GM23338 (cell line): ENCODE measurements around the gene SLC25A26. TPM values are rescaled to one million over a fixed set of nuclear protein-coding genes. Genes with fewer than 3 reads are reported as not detected.

ENCODE experiments used
- ATAC-seq: fragments of 200-7000 bp; cut with Tn5 transposase; 3 replicates; pipeline ENCODE4 v1.9.1; 2020
- DNase-seq: peaks from one replicate; pipeline ENCODE4 v3.0.0-alpha.2; 2015; ENCODE audit warnings: low spot score
- H2AFZ ChIP-seq: fragments of 200-600 bp; sonication (generic); 2 replicates; pipeline ENCODE4 v1.8.0; 2016; ENCODE audit warnings: antibody characterized with exemption, mild to moderate bottlenecking, moderate library complexity
- H3F3A ChIP-seq: fragments of 200-600 bp; sonication (generic); replicated peaks from 2 replicates; pipeline ENCODE4 v1.8.0; 2017; ENCODE audit warnings: antibody characterized with exemption, mixed run types, low read depth
- H3K27ac ChIP-seq: fragments of 200-600 bp; sonication (generic); 2 replicates; pipeline ENCODE4 v1.6.1; 2016; ENCODE audit warnings: low read depth
- H3K27me3 ChIP-seq: fragments of 200-600 bp; sonication (generic); 2 replicates; pipeline ENCODE4 v1.8.0; 2016; ENCODE audit warnings: mild to moderate bottlenecking, mixed run types, moderate library complexity; ENCODE audit not compliant: insufficient read depth
- H3K36me3 ChIP-seq: fragments of 200-600 bp; sonication (generic); 2 replicates; pipeline ENCODE4 v1.8.0; 2016; ENCODE audit warnings: mild to moderate bottlenecking; ENCODE audit not compliant: insufficient read depth
- H3K4me1 ChIP-seq: fragments of 200-600 bp; sonication (generic); 2 replicates; pipeline ENCODE4 v1.8.0; 2016; ENCODE audit warnings: mild to moderate bottlenecking, moderate library complexity; ENCODE audit not compliant: insufficient read depth
- H3K4me2 ChIP-seq: fragments of 200-600 bp; sonication (generic); 2 replicates; pipeline ENCODE4 v1.7.1; 2017; ENCODE audit warnings: mixed run types
- H3K4me3 ChIP-seq: fragments of 200-600 bp; sonication (generic); 2 replicates; pipeline ENCODE4 v1.6.1; 2016; ENCODE audit warnings: mixed run types
- H3K79me2 ChIP-seq: fragments of 200-600 bp; sonication (generic); replicated peaks from 2 replicates; pipeline ENCODE4 v1.8.0; 2017; ENCODE audit warnings: mild to moderate bottlenecking; ENCODE audit not compliant: insufficient read depth
- H3K9me2 ChIP-seq: fragments of 200-600 bp; sonication (generic); 2 replicates; pipeline ENCODE4 v1.8.0; 2017; ENCODE audit not compliant: insufficient read depth
- H4K20me1 ChIP-seq: fragments of 200-600 bp; sonication (generic); replicated peaks from 2 replicates; pipeline ENCODE4 v1.8.0; 2017; ENCODE audit warnings: mild to moderate bottlenecking; ENCODE audit not compliant: insufficient read depth
- H3K27ac Mint-ChIP-seq: 2 replicates; pipeline ENCODE4 v1.8.0; 2020; ENCODE audit warnings: inconsistent platforms, mild to moderate bottlenecking, moderate library complexity, mixed read lengths
- H3K27me3 Mint-ChIP-seq: 3 replicates; pipeline ENCODE4 v1.8.0; 2022; ENCODE audit warnings: low read depth, mild to moderate bottlenecking, moderate library complexity, mixed read lengths, inconsistent platforms; ENCODE audit not compliant: insufficient read depth, poor library complexity
- H3K36me3 Mint-ChIP-seq: 3 replicates; pipeline ENCODE4 v1.8.0; 2021; ENCODE audit warnings: low read depth, mild to moderate bottlenecking, inconsistent platforms, moderate library complexity, mixed read lengths
- H3K4me1 Mint-ChIP-seq: 3 replicates; pipeline ENCODE4 v1.8.0; 2020; ENCODE audit warnings: mild to moderate bottlenecking, inconsistent platforms, mixed read lengths
- H3K4me3 Mint-ChIP-seq: 3 replicates; pipeline ENCODE4 v1.8.0; 2021; ENCODE audit warnings: moderate library complexity, mild to moderate bottlenecking, inconsistent platforms, mixed read lengths
- H3K9me3 Mint-ChIP-seq: 3 replicates; pipeline ENCODE4 v1.8.0; 2020; ENCODE audit warnings: moderate library complexity, mild to moderate bottlenecking, inconsistent platforms, mixed read lengths
- CREB1 ChIP-seq: fragments of 250-450 bp; sonication (Bioruptor Pico); IDR thresholded peaks from 2 replicates; pipeline ENCODE4 v1.5.0; 2020; ENCODE audit warnings: low read depth, mild to moderate bottlenecking, moderate library complexity
- ETS1 ChIP-seq: IDR thresholded peaks from 2 replicates; pipeline ENCODE4 v1.6.1; 2016; ENCODE audit warnings: antibody characterized with exemption
- EZH2 ChIP-seq: fragments of 200-600 bp; sonication (generic); IDR thresholded peaks from one replicate; pipeline ENCODE4 v1.8.0; 2017; ENCODE audit warnings: antibody characterized with exemption, mild to moderate bottlenecking, low read depth; ENCODE audit not compliant: unreplicated experiment
- EZH2phosphoT487 ChIP-seq: fragments of 200-600 bp; sonication (generic); IDR thresholded peaks from one replicate; pipeline ENCODE4 v1.8.1; 2018; ENCODE audit warnings: antibody characterized with exemption; ENCODE audit not compliant: unreplicated experiment
- JUNB ChIP-seq: IDR thresholded peaks from one replicate; pipeline ENCODE4 v1.6.1; 2016; ENCODE audit warnings: antibody characterized with exemption; ENCODE audit not compliant: unreplicated experiment
- NANOG ChIP-seq: IDR thresholded peaks from 2 replicates; pipeline ENCODE4 v1.6.1; 2016; ENCODE audit warnings: antibody characterized with exemption, borderline replicate concordance
- POLR2AphosphoS5 ChIP-seq: IDR thresholded peaks from 2 replicates; pipeline ENCODE4 v1.6.1; 2016; ENCODE audit warnings: antibody characterized with exemption, low read depth
- REST ChIP-seq: IDR thresholded peaks from one replicate; pipeline ENCODE4 v1.6.1; 2018; ENCODE audit warnings: antibody characterized with exemption; ENCODE audit not compliant: unreplicated experiment
- STAT1 ChIP-seq: IDR thresholded peaks from one replicate; pipeline ENCODE4 v1.6.1; 2016; ENCODE audit warnings: antibody characterized with exemption; ENCODE audit not compliant: unreplicated experiment
- ZNF114 ChIP-seq: fragments of 250-450 bp; sonication (Bioruptor Pico); IDR thresholded peaks from 2 replicates; pipeline ENCODE4 v1.5.0; 2020; ENCODE audit warnings: mild to moderate bottlenecking, moderate library complexity
- ZNF331 ChIP-seq: fragments of 250-450 bp; sonication (Bioruptor Pico); IDR thresholded peaks from 2 replicates; pipeline ENCODE4 v1.5.0; 2020; ENCODE audit warnings: low read depth, mild to moderate bottlenecking, moderate library complexity
- polyA plus RNA-seq: library from polyadenylated mRNA; unstranded; fragments of >200 nt; fragmentation: Nextera tagmentation; extraction: Ambion mirVana; gene quantifications from 2 replicates; pipeline ENCODE4 v1.2.1, GENCODE V29; 2016
- total RNA-seq: library from RNA; depleted of rRNA; stranded (reverse); fragments of >200 nt; shearing (Covaris generic); gene quantifications from 2 replicates; pipeline ENCODE4 v1.2.3, GENCODE V29; 2014
- TF ChIP-seq, protein P1 (sequence below): fragments of 250-450 bp; sonication (Bioruptor Pico); IDR thresholded peaks from 2 replicates; pipeline ENCODE4 v1.5.0; 2020; ENCODE audit warnings: mild to moderate bottlenecking, moderate library complexity
- TF ChIP-seq, protein P2 (sequence below), 2 experiments: fragments of 200-600 bp in 1 of 2; sonication (generic) in 1 of 2; conservative IDR thresholded peaks; 2 replicates each; pipeline versions ENCODE4 v1.5.1 to v1.6.1; 2016 to 2017; ENCODE audit warnings: antibody characterized with exemption in 2 of 2, low read depth in 2 of 2, mild to moderate bottlenecking in 2 of 2, moderate library complexity in 1 of 2

Gene SLC25A26
- total and polyA plus RNA-seq, 2 experiments from 2014 or later: 24.8 to 40.2 TPM

DNA sequence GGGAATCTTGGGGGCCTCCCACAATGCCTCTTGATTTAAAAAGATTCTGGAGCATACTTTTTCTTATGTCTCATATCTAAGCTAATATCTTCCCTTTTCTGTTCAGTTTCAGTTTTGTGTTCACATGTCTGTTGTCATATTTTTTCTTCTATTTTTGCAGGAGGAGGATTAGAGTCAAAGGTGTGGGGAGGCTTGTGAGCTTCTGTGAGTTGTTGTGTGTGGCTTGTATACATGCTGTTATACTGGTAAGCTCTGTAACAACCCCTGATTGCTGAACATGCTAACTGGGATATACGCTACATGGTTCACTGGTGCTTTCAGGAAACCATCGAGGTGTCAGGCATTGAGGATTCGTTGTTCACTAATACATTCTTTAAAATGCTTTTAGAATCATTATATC is 83.5 kb downstream of the SLC25A26 start:
- no peak overlapping the region for H3K4me3 Mint-ChIP-seq
- H3K36me3 Mint-ChIP-seq: no peaks in the 10 kb centered on the region
- no peak overlapping the region for H3K27ac Mint-ChIP-seq

More for the DNA sequence above, 83.5 kb downstream of the SLC25A26 start:
- Histone ChIP-seq H3K9me2 (no peaks in the 10 kb centered on the region), H3K4me1 (no peaks in the 10 kb centered on the region; the same call in 1 of the 2 replicates), H3K36me3 (no peaks in the 10 kb centered on the region), H3K27me3 (no peaks in the 10 kb centered on the region), H3K4me2 (no peak overlapping the region), H3F3A (no peaks in the 10 kb centered on the region), H4K20me1 (no peaks in the 10 kb centered on the region), H3K27ac (no peak overlapping the region), H2AFZ (no peak overlapping the region), H3K4me3 (no peak overlapping the region), H3K79me2 (peaks cover 22% of the 10 kb centered on the region)
- H3K27me3 Mint-ChIP-seq: no peaks in the 10 kb centered on the region
- H3K4me1 Mint-ChIP-seq: peaks cover 7% of the 10 kb centered on the region; the same call in 2 of the 3 replicates
- ATAC-seq: no peak
- DNase-seq: no peak
- no peaks in the 10 kb centered on the region for H3K9me3 Mint-ChIP-seq
- TF ChIP-seq REST (no peak), ETS1 (no peak), EZH2phosphoT487 (no peak), POLR2AphosphoS5 (no peak), NANOG (no peak), EZH2 (no peak), ZNF331 (CRISPR knock-in tag) (no peak), CREB1 (no peak), STAT1 (no peak), ZNF114 (no peak), JUNB (no peak)
- TF ChIP-seq, protein P1, sequence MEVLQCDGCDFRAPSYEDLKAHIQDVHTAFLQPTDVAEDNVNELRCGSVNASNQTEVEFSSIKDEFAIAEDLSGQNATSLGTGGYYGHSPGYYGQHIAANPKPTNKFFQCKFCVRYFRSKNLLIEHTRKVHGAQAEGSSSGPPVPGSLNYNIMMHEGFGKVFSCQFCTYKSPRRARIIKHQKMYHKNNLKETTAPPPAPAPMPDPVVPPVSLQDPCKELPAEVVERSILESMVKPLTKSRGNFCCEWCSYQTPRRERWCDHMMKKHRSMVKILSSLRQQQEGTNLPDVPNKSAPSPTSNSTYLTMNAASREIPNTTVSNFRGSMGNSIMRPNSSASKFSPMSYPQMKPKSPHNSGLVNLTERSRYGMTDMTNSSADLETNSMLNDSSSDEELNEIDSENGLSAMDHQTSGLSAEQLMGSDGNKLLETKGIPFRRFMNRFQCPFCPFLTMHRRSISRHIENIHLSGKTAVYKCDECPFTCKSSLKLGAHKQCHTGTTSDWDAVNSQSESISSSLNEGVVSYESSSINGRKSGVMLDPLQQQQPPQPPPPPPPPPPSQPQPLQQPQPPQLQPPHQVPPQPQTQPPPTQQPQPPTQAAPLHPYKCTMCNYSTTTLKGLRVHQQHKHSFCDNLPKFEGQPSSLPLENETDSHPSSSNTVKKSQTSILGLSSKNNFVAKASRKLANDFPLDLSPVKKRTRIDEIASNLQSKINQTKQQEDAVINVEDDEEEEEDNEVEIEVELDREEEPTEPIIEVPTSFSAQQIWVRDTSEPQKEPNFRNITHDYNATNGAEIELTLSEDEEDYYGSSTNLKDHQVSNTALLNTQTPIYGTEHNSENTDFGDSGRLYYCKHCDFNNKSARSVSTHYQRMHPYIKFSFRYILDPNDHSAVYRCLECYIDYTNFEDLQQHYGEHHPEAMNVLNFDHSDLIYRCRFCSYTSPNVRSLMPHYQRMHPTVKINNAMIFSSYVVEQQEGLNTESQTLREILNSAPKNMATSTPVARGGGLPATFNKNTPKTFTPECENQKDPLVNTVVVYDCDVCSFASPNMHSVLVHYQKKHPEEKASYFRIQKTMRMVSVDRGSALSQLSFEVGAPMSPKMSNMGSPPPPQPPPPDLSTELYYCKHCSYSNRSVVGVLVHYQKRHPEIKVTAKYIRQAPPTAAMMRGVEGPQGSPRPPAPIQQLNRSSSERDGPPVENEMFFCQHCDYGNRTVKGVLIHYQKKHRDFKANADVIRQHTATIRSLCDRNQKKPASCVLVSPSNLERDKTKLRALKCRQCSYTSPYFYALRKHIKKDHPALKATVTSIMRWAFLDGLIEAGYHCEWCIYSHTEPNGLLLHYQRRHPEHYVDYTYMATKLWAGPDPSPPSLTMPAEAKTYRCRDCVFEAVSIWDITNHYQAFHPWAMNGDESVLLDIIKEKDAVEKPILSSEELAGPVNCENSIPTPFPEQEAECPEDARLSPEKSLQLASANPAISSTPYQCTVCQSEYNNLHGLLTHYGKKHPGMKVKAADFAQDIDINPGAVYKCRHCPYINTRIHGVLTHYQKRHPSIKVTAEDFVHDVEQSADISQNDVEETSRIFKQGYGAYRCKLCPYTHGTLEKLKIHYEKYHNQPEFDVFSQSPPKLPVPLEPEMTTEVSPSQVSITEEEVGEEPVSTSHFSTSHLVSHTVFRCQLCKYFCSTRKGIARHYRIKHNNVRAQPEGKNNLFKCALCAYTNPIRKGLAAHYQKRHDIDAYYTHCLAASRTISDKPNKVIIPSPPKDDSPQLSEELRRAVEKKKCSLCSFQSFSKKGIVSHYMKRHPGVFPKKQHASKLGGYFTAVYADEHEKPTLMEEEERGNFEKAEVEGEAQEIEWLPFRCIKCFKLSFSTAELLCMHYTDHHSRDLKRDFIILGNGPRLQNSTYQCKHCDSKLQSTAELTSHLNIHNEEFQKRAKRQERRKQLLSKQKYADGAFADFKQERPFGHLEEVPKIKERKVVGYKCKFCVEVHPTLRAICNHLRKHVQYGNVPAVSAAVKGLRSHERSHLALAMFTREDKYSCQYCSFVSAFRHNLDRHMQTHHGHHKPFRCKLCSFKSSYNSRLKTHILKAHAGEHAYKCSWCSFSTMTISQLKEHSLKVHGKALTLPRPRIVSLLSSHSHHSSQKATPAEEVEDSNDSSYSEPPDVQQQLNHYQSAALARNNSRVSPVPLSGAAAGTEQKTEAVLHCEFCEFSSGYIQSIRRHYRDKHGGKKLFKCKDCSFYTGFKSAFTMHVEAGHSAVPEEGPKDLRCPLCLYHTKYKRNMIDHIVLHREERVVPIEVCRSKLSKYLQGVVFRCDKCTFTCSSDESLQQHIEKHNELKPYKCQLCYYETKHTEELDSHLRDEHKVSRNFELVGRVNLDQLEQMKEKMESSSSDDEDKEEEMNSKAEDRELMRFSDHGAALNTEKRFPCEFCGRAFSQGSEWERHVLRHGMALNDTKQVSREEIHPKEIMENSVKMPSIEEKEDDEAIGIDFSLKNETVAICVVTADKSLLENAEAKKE: no peak
- TF ChIP-seq, protein P2, sequence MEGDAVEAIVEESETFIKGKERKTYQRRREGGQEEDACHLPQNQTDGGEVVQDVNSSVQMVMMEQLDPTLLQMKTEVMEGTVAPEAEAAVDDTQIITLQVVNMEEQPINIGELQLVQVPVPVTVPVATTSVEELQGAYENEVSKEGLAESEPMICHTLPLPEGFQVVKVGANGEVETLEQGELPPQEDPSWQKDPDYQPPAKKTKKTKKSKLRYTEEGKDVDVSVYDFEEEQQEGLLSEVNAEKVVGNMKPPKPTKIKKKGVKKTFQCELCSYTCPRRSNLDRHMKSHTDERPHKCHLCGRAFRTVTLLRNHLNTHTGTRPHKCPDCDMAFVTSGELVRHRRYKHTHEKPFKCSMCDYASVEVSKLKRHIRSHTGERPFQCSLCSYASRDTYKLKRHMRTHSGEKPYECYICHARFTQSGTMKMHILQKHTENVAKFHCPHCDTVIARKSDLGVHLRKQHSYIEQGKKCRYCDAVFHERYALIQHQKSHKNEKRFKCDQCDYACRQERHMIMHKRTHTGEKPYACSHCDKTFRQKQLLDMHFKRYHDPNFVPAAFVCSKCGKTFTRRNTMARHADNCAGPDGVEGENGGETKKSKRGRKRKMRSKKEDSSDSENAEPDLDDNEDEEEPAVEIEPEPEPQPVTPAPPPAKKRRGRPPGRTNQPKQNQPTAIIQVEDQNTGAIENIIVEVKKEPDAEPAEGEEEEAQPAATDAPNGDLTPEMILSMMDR (conservative IDR thresholded peaks at IDR 0.05; ENCODE audit: low read depth in 2 of 2): no peak
